ENCODE measurements around the gene MARF1. TPM values are rescaled to one million over a fixed set of nuclear protein-coding genes. Genes with fewer than 3 reads are reported as not detected.

The MARF1 gene
- total RNA-seq, 2 donors from 2014 or later, result 53.0 to 71.6 TPM

DNA sequence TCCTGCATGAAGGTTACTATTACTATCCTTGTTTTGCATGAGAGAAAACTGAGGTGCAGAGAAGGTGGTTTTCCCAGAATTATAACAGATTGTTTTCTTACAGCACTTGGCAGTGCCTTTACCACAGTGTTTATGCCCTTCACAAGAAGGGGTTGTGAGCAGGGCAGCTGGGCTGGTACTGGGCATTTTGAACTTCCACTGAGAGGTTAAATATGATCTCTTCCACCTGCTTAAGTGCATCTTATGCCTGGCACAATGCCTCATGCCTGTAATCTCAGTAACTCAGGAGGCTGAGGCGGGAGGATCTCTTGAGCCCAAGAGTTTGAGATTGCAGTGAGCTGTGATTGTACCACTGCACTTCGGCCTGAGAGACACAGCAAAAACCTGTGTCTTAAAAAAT is 43.3 kb upstream of the MARF1 start:
- intact Hi-C loops (cut with DNase I), result no loop called here
- TF ChIP-seq, protein P1, sequence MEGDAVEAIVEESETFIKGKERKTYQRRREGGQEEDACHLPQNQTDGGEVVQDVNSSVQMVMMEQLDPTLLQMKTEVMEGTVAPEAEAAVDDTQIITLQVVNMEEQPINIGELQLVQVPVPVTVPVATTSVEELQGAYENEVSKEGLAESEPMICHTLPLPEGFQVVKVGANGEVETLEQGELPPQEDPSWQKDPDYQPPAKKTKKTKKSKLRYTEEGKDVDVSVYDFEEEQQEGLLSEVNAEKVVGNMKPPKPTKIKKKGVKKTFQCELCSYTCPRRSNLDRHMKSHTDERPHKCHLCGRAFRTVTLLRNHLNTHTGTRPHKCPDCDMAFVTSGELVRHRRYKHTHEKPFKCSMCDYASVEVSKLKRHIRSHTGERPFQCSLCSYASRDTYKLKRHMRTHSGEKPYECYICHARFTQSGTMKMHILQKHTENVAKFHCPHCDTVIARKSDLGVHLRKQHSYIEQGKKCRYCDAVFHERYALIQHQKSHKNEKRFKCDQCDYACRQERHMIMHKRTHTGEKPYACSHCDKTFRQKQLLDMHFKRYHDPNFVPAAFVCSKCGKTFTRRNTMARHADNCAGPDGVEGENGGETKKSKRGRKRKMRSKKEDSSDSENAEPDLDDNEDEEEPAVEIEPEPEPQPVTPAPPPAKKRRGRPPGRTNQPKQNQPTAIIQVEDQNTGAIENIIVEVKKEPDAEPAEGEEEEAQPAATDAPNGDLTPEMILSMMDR (IDR thresholded peaks at IDR 0.05), result no peak
- Histone ChIP-seq H3K4me3 (no peak overlapping the region), H3K9ac (ENCODE audit: low read depth in 2 of 2, low read length in 2 of 2) (no peak overlapping the region), H3K9me3 (no peaks in the 10 kb centered on the region), H3K4me1 (no peaks in the 10 kb centered on the region), H3K27me3 (no peaks in the 10 kb centered on the region), H3K36me3 (peaks cover 11% of the 10 kb centered on the region), H3K27ac (no peak overlapping the region)
- no peak for DNase-seq

DNA sequence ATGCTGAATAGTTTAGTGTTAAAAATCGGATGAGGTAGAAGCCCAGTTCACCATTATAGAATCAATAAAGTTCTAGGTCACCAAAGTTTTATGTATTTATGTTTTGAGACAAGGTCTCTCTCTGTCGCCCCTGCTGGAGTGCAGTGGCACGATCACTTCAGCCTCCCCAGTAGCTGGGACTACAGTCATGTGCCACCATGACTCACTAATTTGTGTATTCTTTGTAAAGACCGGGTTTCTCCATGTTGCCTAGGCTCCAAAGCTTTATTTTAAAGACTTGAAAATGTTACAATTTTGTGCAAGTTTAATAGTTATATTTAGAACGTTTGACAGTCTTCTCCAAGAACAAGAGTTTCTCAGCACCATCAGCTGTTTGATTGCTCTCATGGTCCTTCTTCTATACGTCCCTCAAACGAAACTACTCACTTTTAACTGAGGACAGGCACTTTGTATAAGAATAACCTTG is 39.2 kb upstream of the MARF1 start:
- no peaks in the 10 kb centered on the region for H3K36me3 ChIP-seq
- H3K27ac ChIP-seq, result no peak overlapping the region
- H3K9me3 ChIP-seq, result no peaks in the 10 kb centered on the region
- H3K9ac ChIP-seq (ENCODE audit: low read depth in 2 of 2, low read length in 2 of 2), result no peak overlapping the region
- TF ChIP-seq, protein P1 (IDR thresholded peaks at IDR 0.05), result no peak
- intact Hi-C loops (cut with DNase I), result no loop called here
- no peaks in the 10 kb centered on the region for H3K27me3 ChIP-seq
- DNase-seq, result no peak
- no peaks in the 10 kb centered on the region for H3K4me1 ChIP-seq
- H3K4me3 ChIP-seq, result no peak overlapping the region

DNA sequence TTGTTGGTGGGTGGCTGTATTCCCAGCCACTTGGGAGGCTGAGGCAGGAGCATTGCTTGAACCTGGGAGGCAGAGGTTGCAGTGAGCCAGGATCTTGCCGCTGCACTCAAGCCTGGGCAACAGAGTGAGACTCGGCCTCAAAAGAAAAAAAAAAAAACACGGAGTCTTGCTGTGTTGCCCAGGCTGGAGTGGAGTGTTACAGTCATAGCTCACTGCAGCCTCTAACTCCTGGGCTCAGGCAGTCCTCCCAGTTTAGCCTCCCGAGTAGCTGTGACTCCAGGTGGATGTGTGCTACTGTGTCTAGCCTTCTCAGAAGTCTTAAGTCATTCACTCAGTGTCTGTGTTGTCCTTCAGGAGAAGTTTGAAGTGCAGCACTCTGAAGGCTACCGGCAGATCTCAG is 34.5 kb upstream of the MARF1 start:
- no peak overlapping the region for H3K27ac ChIP-seq
- TF ChIP-seq, protein P1 (IDR thresholded peaks at IDR 0.05), result no peak
- no peak overlapping the region for H3K4me3 ChIP-seq
- no peaks in the 10 kb centered on the region for H3K36me3 ChIP-seq
- H3K9ac ChIP-seq (ENCODE audit: low read depth in 2 of 2, low read length in 2 of 2), result no peak overlapping the region
- H3K27me3 ChIP-seq, result no peaks in the 10 kb centered on the region
- intact Hi-C loops (cut with DNase I), result no loop called here
- H3K4me1 ChIP-seq, result no peaks in the 10 kb centered on the region
- H3K9me3 ChIP-seq, result no peaks in the 10 kb centered on the region
- DNase-seq, result no peak

DNA sequence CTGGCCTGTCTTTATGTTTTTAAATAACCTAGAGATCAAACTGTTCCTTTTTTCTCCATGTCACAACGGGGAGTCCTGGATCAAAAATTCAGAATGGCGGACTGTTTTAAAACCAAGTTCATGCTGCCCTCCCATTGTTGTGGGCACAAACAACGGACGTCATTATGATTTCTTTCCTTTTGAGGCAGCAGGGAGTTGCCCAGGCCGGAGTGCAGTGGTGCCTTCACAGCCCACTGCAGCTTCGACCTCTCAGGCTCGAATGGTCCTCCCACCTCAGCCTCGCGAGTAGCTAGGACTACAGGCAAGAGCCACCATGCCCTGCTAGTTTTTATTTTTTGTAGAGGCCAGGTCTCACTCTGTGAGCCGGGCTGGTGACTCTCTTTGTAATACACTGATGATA is 33.6 kb upstream of the MARF1 start:
- no peak for DNase-seq
- H3K4me1 ChIP-seq, result no peaks in the 10 kb centered on the region
- H3K9me3 ChIP-seq, result no peaks in the 10 kb centered on the region
- no peaks in the 10 kb centered on the region for H3K36me3 ChIP-seq
- no peak overlapping the region for H3K9ac ChIP-seq (ENCODE audit: low read depth in 2 of 2, low read length in 2 of 2)
- intact Hi-C loops (cut with DNase I), result no loop called here
- TF ChIP-seq, protein P1 (IDR thresholded peaks at IDR 0.05), result no peak
- H3K27ac ChIP-seq, result no peak overlapping the region
- H3K27me3 ChIP-seq, result no peaks in the 10 kb centered on the region
- no peak overlapping the region for H3K4me3 ChIP-seq

DNA sequence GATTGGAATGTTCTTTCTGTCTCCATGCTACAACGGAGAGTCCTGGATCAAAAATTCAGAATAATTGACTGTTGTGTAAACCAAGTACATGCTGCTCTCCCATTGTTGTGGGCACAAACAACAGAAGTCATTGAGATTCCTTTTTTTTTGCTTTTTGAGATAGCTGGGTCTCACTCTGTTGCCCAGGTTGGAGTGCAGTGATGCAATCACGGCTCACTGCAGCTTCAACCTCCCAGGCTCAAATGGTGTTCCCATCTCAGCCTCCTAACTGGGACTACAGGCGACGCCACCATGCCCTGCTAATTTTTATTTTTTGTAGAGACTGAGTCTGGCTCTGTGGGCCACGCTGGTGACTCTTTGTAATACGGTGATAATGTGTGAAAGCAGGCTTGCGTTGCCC is 31.6 kb upstream of the MARF1 start:
- no peak overlapping the region for H3K27ac ChIP-seq
- H3K36me3 ChIP-seq, result no peaks in the 10 kb centered on the region
- no peaks in the 10 kb centered on the region for H3K4me1 ChIP-seq
- no peak overlapping the region for H3K4me3 ChIP-seq
- no peaks in the 10 kb centered on the region for H3K9me3 ChIP-seq
- H3K9ac ChIP-seq (ENCODE audit: low read depth in 2 of 2, low read length in 2 of 2), result no peak overlapping the region
- intact Hi-C loops (cut with DNase I), result no loop called here
- TF ChIP-seq, protein P1 (IDR thresholded peaks at IDR 0.05), result no peak
- DNase-seq, result no peak
- no peaks in the 10 kb centered on the region for H3K27me3 ChIP-seq
